ENCODE measurements around the gene FLOT1. TPM values are rescaled to one million over a fixed set of nuclear protein-coding genes. Genes with fewer than 3 reads are reported as not detected.
"Not testable (repeated sequence)": the region's sequence is repeated elsewhere in the genome, so short reads cannot be mapped to it uniquely, and the experiment has no call there.

The FLOT1 gene
- total and polyA plus RNA-seq, 5 experiments from 2014 or later = 74.1 to 98.4 (median 78.4) TPM

DNA sequence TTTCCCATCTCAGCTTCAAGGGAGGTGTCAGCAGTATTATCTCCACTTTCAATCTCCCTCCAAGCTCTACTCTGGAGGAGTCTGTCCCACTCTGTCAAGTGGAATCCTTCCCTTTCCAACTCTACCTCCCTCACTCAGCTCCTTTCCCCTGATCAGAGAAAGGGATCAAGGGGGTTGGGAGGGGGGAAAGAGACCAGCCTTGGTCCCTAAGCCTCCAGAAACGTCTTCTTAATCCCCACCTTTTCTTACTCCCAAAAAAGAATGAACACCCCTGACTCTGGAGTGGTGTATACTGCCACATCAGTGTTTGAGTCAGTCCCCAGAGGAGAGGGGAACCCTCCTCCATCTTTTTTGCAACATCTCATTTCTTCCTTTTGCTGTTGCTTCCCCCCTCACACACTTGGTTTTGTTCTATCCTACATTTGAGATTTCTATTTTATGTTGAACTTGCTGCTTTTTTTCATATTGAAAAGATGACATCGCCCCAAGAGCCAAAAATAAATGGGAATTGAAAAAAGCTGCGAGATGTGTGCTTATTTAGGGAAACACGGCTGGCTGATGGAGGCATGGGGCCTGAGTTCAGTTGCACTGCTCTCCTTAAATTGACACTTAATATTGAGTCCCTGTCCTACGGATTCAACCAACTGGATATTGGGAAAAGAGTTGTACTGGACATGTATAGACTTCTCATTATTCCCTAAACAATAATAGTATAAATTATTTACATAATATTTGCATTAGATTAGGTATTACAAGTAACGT is 17.4 kb downstream of the FLOT1 start:
- peak overlapping the region in 1 of 10 donors; percentile 3 for H3K4me3 Mint-ChIP-seq
- DNase-seq = no peak
- peak overlapping the region in 9 of 10 donors; percentile 22 to 84 (median 76) for H3K27ac Mint-ChIP-seq
- peaks cover 0 to 57% (median 17%) of the 10 kb centered on the region in 3 donors for H3K36me3 Mint-ChIP-seq
- POLR2A ChIA-PET = interaction anchor here (0.7 to 14.3 kb wide), 4 partner anchors 44 to 183 kb away, joined by 3 to 594 read pairs (median 27); partner anchors contain the start of genes ABCF1 and DHX16
- no peaks in the 10 kb centered on the region for H3K27me3 Mint-ChIP-seq
- ATAC-seq = no peak
- H3K9me3 Mint-ChIP-seq = no peaks in the 10 kb centered on the region
- peaks cover 23 to 56% (median 49%) of the 10 kb centered on the region in 4 donors for H3K4me1 Mint-ChIP-seq

DNA sequence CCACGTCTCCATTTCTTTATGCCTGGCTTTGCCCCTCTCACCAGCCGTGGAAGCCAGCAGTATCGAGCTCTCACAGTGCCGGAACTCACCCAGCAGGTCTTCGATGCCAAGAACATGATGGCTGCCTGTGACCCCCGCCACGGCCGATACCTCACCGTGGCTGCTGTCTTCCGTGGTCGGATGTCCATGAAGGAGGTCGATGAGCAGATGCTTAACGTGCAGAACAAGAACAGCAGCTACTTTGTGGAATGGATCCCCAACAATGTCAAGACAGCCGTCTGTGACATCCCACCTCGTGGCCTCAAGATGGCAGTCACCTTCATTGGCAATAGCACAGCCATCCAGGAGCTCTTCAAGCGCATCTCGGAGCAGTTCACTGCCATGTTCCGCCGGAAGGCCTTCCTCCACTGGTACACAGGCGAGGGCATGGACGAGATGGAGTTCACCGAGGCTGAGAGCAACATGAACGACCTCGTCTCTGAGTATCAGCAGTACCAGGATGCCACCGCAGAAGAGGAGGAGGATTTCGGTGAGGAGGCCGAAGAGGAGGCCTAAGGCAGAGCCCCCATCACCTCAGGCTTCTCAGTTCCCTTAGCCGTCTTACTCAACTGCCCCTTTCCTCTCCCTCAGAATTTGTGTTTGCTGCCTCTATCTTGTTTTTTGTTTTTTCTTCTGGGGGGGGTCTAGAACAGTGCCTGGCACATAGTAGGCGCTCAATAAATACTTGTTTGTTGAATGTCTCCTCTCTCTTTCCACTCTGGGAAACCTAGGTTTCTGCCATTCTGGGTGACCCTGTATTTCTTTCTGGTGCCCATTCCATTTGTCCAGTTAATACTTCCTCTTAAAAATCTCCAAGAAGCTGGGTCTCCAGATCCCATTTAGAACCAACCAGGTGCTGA is 18.4 kb downstream of the FLOT1 start:
- POLR2A ChIA-PET = interaction anchor here (0.6 to 14.3 kb wide), 6 partner anchors 9 to 182 kb away, joined by 3 to 594 read pairs (median 4); partner anchors contain the start of gene DHX16
- not testable (repeated sequence) for DNase-seq, ATAC-seq, H3K27me3 Mint-ChIP-seq, H3K9me3 Mint-ChIP-seq
- H3K27ac Mint-ChIP-seq = peak overlapping the region; percentile 63 to 87 (median 78)
- H3K36me3 Mint-ChIP-seq = peaks cover 0 to 56% (median 17%) of the 10 kb centered on the region in 3 donors
- H3K4me3 Mint-ChIP-seq = peak overlapping the region in 7 of 10 donors; percentile 1 to 57 (median 26)
- peaks cover 24 to 62% (median 55%) of the 10 kb centered on the region in 4 donors for H3K4me1 Mint-ChIP-seq

DNA sequence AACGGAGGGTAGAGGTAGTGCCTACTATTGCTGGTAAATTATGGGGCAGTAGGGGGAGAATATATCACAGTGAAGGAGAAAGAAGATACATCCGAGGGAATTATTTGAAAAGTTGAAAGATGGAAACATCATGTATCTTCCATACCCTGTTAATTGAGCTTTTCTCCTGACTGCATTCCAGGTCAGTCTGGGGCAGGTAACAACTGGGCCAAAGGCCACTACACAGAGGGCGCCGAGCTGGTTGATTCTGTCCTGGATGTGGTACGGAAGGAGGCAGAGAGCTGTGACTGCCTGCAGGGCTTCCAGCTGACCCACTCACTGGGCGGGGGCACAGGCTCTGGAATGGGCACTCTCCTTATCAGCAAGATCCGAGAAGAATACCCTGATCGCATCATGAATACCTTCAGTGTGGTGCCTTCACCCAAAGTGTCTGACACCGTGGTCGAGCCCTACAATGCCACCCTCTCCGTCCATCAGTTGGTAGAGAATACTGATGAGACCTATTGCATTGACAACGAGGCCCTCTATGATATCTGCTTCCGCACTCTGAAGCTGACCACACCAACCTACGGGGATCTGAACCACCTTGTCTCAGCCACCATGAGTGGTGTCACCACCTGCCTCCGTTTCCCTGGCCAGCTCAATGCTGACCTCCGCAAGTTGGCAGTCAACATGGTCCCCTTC is 19.2 kb downstream of the FLOT1 start:
- peak overlapping the region; percentile 82 to 99 (median 92) for H3K27ac Mint-ChIP-seq
- not testable (repeated sequence) for DNase-seq, ATAC-seq, H3K27me3 Mint-ChIP-seq, H3K9me3 Mint-ChIP-seq
- peaks cover 0 to 50% (median 17%) of the 10 kb centered on the region in 3 donors for H3K36me3 Mint-ChIP-seq
- peaks cover 24 to 68% (median 59%) of the 10 kb centered on the region in 4 donors for H3K4me1 Mint-ChIP-seq
- POLR2A ChIA-PET = interaction anchor here (1.0 to 14.3 kb wide), 12 partner anchors 7 to 182 kb away, joined by 3 to 594 read pairs (median 6); partner anchors contain the start of genes C6orf136, DHX16, MRPS18B and NRM
- peak overlapping the region in 8 of 10 donors; percentile 18 to 98 (median 90) for H3K4me3 Mint-ChIP-seq

DNA sequence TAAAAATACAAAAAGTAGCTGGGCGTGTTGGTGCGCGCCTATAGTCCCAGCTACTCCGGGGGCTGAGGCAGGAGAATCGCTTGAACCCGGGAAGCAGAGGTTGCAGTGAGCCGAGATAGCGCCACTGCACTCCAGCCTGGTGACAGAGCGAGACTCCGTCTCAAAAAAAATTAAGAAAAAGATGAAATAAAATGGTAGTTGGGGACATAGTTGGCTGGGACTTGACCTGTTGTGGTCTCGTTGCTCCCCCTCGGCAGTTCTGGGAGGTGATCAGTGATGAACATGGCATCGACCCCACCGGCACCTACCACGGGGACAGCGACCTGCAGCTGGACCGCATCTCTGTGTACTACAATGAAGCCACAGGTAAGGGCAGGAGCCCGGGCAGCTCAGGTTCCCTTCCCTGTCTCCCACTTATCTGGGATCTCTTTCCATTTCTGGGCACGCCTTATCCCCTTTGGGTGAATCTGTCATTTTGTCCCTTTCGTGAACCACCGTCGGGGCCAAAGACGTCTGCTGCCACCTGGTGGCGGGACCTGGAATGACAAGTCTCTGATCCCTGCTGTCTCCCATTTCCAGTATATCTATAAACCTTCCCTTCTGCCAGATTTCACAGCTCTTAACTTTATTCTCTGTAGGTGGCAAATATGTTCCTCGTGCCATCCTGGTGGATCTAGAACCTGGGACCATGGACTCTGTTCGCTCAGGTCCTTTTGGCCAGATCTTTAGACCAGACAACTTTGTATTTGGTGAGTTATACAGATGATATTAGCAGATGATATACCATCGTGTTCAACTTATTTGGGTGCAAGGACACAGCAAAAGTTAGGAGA is 20.0 kb downstream of the FLOT1 start:
- peaks cover 26 to 66% (median 63%) of the 10 kb centered on the region in 4 donors for H3K4me1 Mint-ChIP-seq
- H3K4me3 Mint-ChIP-seq = peak overlapping the region; percentile 87 to 99 (median 98)
- H3K27ac Mint-ChIP-seq = peak overlapping the region; percentile 82 to 99 (median 92)

DNA sequence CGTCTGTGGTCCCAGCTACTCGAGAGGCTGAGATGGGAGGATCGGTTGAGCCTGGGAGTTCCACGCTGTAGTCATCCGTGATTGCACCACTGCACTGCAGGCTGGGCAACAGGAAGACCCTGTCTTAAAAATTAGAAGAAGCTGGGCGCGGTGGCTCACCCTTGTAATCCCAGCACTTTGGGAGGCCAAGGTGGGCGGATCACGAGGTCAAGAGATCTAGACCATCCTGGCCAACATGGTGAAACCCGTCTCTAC is 20.5 kb downstream of the FLOT1 start:
- not testable (repeated sequence) for ATAC-seq, H3K9me3 Mint-ChIP-seq, DNase-seq, H3K27me3 Mint-ChIP-seq
- Mint-ChIP-seq H3K27ac (peak overlapping the region; percentile 82 to 99 (median 92)), H3K36me3 (peaks cover 0 to 42% (median 15%) of the 10 kb centered on the region in 3 donors), H3K4me3 (peak overlapping the region; percentile 87 to 99 (median 98)), H3K4me1 (peaks cover 30 to 72% (median 67%) of the 10 kb centered on the region in 4 donors)
- POLR2A ChIA-PET = interaction anchor here (0.5 to 14.3 kb wide), 20 partner anchors 9 to 384 kb away, joined by 3 to 594 read pairs (median 6); partner anchors contain the start of genes C6orf136, DDR1, DHX16 and MRPS18B

More for the DNA sequence above, 20.0 kb downstream of the FLOT1 start:
- DNase-seq (peak; percentile 70 to 94 (median 82)), ATAC-seq (no peak)
- peaks cover 0 to 43% (median 15%) of the 10 kb centered on the region in 3 donors for H3K36me3 Mint-ChIP-seq
- H3K9me3 Mint-ChIP-seq = no peaks in the 10 kb centered on the region
- H3K27me3 Mint-ChIP-seq = no peaks in the 10 kb centered on the region
- POLR2A ChIA-PET = interaction anchor here (0.6 to 14.3 kb wide), 20 partner anchors 8 to 241 kb away, joined by 3 to 594 read pairs (median 6); partner anchors contain the start of genes C6orf136, DDR1, DHX16 and MRPS18B

DNA sequence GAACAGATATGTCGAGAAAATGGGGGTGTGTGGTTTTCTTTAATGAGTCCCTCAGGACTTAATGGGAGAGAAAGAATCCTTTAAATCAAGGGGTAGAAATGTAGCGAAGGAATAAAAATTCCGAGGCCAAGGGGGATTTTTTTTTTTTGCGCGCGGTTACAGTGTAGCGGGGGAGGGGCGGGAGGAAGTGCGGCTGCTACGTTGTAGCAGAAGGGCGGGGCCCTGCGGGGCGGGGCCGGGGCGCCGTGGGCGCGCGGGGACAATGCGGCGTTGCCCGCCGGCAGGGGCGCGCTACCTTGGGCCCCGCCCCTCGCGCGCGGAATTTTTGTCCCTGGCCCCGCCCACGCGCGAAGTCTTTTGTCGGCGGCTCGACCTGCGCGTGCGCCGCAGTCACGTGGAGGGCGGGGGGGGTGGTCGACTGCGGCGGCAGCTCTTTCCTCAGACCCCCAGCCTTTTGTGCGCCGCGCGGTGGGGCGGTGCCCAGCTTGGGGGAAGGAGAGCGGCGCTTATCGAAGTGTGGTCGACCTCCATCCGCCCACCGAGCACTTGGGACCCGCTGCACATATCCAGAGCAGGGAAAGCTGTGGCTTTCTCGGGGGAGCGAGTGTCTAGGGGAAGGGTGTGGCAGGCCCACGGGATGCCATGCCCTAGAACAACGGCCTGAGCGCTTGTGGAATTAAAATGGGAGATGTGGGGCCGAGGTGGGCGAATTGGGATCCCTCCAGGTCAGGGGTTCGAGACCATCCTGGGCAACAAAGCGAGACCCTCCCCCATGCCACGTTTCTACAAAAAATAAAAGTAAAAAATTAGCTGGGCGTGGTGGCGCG is 21.1 kb downstream of the FLOT1 start:
- Mint-ChIP-seq H3K36me3 (peaks cover 0 to 39% (median 15%) of the 10 kb centered on the region in 3 donors), H3K4me1 (peaks cover 33 to 74% (median 71%) of the 10 kb centered on the region in 4 donors), H3K27ac (peak overlapping the region; percentile 82 to 99 (median 96)), H3K27me3 (no peaks in the 10 kb centered on the region), H3K4me3 (peak overlapping the region; percentile 87 to 99 (median 98)), H3K9me3 (no peaks in the 10 kb centered on the region)
- POLR2A ChIA-PET = interaction anchor here (0.5 to 14.3 kb wide), 20 partner anchors 9 to 385 kb away, joined by 3 to 594 read pairs (median 6); partner anchors contain the start of genes C6orf136, DDR1, DHX16 and MRPS18B
- peak; percentile 91 to 99 (median 96) for DNase-seq
- ATAC-seq = peak; percentile 25 to 34

DNA sequence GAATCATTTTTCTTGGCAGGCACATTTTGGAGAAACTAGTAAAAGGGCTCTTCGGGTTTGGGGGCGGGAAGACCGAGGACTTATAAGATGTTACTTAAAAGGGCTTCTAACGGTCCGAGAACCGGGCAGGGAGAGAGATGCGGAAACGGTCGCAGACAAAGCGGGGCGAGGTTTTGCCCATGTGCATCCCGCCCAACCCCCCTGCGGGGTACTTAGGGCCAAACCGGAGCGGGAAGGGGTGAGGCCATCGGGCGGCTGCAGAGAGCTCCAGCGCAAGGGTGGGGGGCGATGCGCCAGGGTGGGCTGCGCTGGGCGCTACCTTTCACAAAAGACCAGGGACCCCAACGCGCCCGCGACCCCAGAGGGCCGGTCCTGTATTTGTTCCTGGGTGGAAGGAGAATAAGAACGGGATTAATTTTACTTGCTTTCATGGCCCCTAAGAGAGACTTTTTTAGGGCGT is 21.7 kb downstream of the FLOT1 start:
- peak in 9 of 10 donors; percentile 23 to 75 (median 48) for DNase-seq
- ATAC-seq = no peak
- Mint-ChIP-seq H3K36me3 (peaks cover 0 to 36% (median 15%) of the 10 kb centered on the region in 3 donors), H3K27ac (peak overlapping the region; percentile 82 to 99 (median 96)), H3K4me3 (peak overlapping the region; percentile 87 to 99 (median 98)), H3K27me3 (no peaks in the 10 kb centered on the region), H3K9me3 (no peaks in the 10 kb centered on the region), H3K4me1 (peaks cover 36 to 79% (median 72%) of the 10 kb centered on the region in 4 donors)
- POLR2A ChIA-PET = interaction anchor here (1.2 to 14.3 kb wide), 9 partner anchors 10 to 229 kb away, joined by 3 to 594 read pairs (median 17); partner anchors contain the start of genes DDR1, DHX16, MRPS18B and NRM

DNA sequence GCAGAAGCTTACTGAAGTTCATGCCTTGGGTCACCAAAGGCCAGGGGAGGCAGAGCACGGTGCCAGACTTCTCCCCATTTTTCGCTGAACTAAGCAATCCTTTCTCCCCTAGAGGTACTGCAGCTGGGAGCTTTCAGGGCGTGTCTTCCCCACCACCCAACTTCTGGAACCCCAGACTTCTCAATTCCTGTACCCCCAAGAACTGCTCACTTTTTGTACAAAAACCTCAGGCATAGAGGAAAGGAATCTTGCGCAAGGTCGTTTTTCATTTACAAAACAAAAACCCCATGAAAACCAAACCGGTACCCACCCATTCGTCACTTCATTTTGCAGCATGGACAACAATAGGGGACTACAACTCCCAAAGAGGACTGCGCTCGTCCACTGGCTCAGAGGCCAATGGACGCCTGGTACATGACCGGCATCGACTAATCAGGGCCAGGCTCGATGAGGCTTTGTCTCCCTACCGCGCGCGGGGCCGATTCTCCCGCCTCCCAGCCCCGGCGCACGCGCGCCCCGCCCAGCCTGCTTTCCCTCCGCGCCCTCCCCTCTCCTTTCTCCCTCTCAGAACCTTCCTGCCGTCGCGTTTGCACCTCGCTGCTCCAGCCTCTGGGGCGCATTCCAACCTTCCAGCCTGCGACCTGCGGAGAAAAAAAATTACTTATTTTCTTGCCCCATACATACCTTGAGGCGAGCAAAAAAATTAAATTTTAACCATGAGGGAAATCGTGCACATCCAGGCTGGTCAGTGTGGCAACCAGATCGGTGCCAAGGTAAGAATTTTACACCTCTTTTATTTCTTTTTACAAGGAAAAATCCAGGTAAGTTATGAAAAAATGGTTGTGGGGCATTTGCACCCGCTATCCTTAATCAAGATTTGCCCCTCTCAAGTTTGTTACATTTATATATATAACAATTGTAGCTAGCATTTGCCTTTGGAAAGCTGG is 22.4 kb downstream of the FLOT1 start, which contains the start of gene TUBB:
TUBB (plus strand) TSS at position 562 of the 947 bp plus-strand sequence; CDS start at position 717, 155 bp downstream.
- Mint-ChIP-seq H3K9me3 (no peaks in the 10 kb centered on the region), H3K4me3 (peak within 1 kb of the TSS; percentile 87 to 99 (median 98)), H3K4me1 (peaks cover 36 to 76% (median 68%) of the 10 kb centered on the region in 4 donors), H3K36me3 (peaks cover 0 to 36% (median 13%) of the 10 kb centered on the region in 3 donors), H3K27me3 (no peaks in the 10 kb centered on the region), H3K27ac (peak within 1 kb of the TSS; percentile 82 to 99 (median 96))
- ATAC-seq = peak; percentile 66 to 68
- peak; percentile 88 to 96 (median 94) for DNase-seq
- POLR2A ChIA-PET = interaction anchor here (0.5 to 14.3 kb wide), 10 partner anchors 11 to 229 kb away, joined by 3 to 594 read pairs (median 14); partner anchors contain the start of genes DDR1, DHX16, MRPS18B and NRM

DNA sequence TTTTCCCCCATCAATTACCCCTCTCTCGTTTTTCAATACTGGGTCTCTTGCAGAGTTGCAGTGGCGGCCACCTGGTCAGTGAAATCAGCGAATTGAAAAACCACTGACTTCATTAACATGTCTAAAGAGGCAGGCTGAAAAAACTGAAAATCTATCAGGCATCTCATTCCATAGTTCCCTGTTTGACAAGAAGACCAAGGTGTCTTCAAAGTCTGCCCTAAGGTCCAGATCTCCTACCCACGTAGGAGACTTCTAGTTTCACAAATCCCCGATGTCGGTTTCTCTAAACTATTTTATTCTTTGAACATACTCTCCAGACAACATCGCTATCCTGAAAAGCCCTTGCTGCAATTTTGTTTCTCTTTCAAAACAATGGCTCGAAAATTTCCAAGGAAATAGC is 23.1 kb downstream of the FLOT1 start:
- ATAC-seq = no peak
- POLR2A ChIA-PET = interaction anchor here (0.9 to 14.3 kb wide), 6 partner anchors 11 to 228 kb away, joined by 3 to 594 read pairs (median 27); partner anchors contain the start of genes DHX16, MRPS18B, NRM and PPP1R10
- DNase-seq = no peak
- peak overlapping the region; percentile 87 to 99 (median 98) for H3K4me3 Mint-ChIP-seq
- H3K27ac Mint-ChIP-seq = peak overlapping the region; percentile 82 to 99 (median 96)
- H3K36me3 Mint-ChIP-seq = peaks cover 0 to 35% (median 16%) of the 10 kb centered on the region in 3 donors
- no peaks in the 10 kb centered on the region for H3K9me3 Mint-ChIP-seq
- no peaks in the 10 kb centered on the region for H3K27me3 Mint-ChIP-seq
- peaks cover 38 to 73% (median 67%) of the 10 kb centered on the region in 4 donors for H3K4me1 Mint-ChIP-seq

Data from naive thymus-derived CD8-positive, alpha-beta T cell (primary cell).